ENCODE results near the gene SLC26A1.

The SLC26A1 gene

DNA sequence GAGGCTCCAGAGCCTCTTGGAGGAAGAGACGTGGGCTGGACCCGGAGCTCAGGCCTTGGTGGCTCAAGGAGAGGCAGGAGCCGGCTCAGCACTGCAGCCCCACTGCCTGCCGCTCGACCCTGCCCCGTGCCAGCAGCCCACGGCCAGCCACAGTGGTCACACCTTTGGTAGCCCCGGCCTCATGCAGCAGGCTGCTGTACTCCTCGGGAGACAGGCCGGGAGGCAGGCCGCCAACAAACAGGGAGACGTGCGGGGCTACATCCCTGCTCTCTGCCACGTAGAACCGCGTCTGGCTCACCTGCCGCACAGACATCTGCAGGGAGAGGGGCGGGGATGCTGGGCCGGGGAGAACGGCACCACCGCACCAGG, 27.5 kb downstream of the SLC26A1 start:
- TF ChIP-seq GATA3 (IDR thresholded peaks at IDR 0.05; ENCODE audit: low read depth, low read length): no peak
- no peak for TF ChIP-seq GATA2 (IDR thresholded peaks at IDR 0.05; ENCODE audit: low read depth, low read length)

DNA sequence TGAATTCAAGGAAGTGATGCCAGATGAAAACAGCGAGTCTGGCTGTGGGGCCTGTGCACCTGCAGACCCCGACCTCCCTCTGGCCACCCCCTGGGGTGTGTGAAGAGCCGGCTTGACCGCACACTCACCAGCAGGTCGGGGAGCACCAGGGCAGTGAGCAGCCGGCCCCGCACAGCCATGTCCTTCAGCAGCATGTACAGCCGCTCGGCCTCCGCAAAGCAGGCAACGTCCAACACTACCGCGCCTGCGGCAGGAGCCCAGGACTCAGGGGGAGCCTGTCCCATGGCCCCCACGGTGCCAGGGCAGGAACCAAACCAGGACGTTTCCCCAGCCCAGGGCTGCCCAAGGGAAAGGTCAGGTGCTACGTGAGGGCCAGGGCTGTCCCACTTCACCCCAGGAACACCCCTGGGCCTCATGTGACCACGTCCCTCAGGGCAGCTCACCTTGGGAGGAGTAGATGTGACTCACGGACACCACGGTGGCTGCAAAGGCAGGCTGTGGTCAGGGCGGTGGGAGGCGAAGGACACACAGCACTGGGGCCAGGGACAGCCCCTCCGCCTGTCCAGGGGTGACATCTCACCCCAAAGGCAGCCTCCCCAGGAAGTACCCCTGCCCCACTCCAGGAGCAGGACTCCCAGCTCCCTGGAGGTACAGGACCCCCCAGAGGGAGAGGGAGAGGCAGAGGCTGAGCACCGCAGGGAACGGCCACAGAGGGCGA, 28.0 kb downstream of the SLC26A1 start:
- TF ChIP-seq GATA2 (IDR thresholded peaks at IDR 0.05; ENCODE audit: low read depth, low read length): no peak
- no peak for TF ChIP-seq GATA3 (IDR thresholded peaks at IDR 0.05; ENCODE audit: low read depth, low read length)

DNA sequence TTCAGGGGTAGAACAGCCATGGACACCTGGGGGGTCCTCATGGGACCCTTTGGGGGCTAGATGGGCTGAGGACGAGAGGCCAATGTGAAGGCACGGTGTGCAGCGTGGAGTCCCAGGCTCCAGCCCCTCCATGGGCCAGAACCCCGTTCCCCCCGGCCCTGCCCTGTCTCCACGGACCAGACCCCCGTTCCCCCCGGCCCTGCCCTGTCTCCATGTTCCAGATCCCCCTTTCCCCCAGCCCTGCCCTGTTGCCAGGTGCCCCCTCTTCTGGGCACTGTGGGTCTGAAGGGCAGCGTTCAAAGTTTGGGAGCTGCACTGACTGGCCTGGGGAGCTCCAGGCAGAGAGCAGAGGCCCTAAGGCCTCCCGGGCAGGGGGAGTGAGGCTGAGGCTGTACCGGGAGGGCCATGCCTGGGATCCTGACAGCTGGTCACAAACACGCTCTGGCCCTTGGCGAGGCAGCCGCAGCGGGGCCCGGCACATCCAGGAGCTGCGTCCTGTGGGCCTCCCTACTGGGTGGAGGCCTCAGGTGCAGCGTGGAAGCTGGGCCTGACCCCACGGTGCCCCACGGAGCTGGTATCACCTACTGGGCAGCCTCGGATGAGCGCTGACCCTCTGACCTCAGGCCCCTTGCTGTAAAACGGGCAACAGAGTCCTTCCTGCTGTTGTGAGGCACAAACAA, 28.7 kb downstream of the SLC26A1 start:
- TF ChIP-seq GATA2 (IDR thresholded peaks at IDR 0.05; ENCODE audit: low read depth, low read length): no peak
- TF ChIP-seq GATA3 (IDR thresholded peaks at IDR 0.05; ENCODE audit: low read depth, low read length): no peak

- no peak for TF ChIP-seq GATA3 (IDR thresholded peaks at IDR 0.05; ENCODE audit: low read depth, low read length)
- TF ChIP-seq GATA2 (IDR thresholded peaks at IDR 0.05; ENCODE audit: low read depth, low read length): no peak
Observed at GRCh38 chr4:963276-964225, 29.7 kb downstream of the SLC26A1 start.

DNA sequence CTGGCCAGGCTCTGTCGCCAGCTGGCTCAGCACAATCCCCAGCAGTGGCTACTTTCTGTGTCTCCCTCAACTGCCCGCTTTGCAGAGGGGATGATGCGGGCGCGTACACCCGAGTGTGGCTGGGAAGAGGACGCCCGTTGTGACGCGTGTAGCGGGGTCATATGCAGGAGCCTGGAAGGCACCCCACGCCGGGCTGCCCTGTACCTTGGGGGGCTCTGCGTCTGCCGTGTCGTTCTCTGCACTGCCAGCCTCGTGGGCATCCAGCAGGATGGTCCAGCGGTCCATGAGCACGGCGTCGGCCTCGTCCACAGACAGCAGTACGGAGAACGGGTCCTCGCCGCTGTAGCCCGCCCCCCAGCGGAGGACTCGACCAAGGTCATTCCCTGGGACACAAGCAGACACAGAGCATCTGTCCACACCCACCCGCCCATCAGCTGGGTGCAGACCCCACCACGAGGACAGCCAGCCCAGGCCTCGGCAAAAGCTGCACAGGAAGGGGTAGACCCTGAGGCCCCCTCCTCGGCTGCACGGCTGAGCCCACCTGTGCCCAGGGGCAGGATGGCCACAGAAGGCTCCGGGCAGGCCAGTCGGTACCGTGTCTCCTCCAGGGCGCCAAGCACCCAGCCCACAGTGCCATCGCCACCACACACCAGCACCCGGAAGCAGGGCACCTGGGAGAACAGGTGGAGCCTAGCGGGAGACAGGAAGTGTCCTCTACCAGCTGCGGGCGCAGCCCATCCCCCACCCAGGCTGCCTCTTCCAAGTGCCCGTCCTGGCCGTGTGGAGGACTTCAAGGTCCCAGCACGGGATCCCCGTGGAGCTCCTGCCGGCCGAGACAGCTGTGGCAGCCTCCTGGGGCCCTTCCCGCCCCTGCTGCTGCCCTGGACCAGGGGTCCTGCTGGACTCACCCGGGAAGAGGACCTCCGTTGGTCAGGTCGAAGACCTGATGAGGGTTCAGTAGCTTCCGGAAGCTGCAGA, 30.7 kb downstream of the SLC26A1 start:
- no peak for TF ChIP-seq GATA2 (IDR thresholded peaks at IDR 0.05; ENCODE audit: low read depth, low read length)
- no peak for TF ChIP-seq GATA3 (IDR thresholded peaks at IDR 0.05; ENCODE audit: low read depth, low read length)

- TF ChIP-seq GATA2 (IDR thresholded peaks at IDR 0.05; ENCODE audit: low read depth, low read length) (no peak), GATA3 (IDR thresholded peaks at IDR 0.05; ENCODE audit: low read depth, low read length) (no peak)
Observed at GRCh38 chr4:961351-962230, 31.6 kb downstream of the SLC26A1 start.

DNA sequence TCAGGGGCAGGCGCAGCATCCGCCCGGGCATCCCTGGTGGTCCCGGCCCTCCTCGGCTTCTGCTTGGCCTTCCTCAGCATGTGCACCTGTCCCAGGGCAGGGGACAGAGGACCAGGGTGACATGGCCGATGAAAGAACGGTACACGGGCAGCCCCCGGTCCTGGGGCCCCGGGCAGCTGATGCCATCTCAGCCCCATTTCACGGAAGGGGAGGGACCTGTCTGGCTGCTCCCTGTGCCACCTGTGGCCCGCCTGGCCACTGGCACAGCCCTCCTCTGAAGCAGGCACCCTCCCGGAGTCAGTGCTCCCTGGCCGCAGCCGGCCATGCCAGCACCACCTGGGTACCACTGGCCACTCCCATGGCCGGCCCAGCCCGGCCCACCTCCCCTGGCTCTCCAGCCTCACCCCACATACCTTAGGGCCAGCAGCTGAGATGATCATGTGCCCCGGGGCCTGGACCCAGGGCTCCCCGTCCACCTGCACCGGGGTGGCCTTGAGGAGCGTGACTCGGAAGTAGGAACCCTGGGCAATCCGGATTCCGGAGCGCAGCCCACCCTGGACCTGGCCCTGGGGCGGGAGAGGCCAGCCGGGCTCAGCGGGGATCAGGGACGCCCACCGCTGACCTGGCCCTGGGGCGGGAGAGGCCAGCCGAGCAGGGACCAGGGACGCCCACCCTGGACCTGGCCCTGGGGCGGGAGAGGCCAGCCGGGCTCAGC, 32.4 kb downstream of the SLC26A1 start:
- TF ChIP-seq GATA2 (IDR thresholded peaks at IDR 0.05; ENCODE audit: low read depth, low read length) (no peak), GATA3 (IDR thresholded peaks at IDR 0.05; ENCODE audit: low read depth, low read length) (no peak)

GRCh38 chr4:960140-960635, 33.0 kb downstream of the SLC26A1 start:
- TF ChIP-seq GATA3 (IDR thresholded peaks at IDR 0.05; ENCODE audit: low read depth, low read length) (no peak), GATA2 (IDR thresholded peaks at IDR 0.05; ENCODE audit: low read depth, low read length) (no peak)

- no peak for TF ChIP-seq GATA3 (IDR thresholded peaks at IDR 0.05; ENCODE audit: low read depth, low read length)
- no peak for TF ChIP-seq GATA2 (IDR thresholded peaks at IDR 0.05; ENCODE audit: low read depth, low read length)
Observed at GRCh38 chr4:959338-960139, 33.7 kb downstream of the SLC26A1 start.

DNA sequence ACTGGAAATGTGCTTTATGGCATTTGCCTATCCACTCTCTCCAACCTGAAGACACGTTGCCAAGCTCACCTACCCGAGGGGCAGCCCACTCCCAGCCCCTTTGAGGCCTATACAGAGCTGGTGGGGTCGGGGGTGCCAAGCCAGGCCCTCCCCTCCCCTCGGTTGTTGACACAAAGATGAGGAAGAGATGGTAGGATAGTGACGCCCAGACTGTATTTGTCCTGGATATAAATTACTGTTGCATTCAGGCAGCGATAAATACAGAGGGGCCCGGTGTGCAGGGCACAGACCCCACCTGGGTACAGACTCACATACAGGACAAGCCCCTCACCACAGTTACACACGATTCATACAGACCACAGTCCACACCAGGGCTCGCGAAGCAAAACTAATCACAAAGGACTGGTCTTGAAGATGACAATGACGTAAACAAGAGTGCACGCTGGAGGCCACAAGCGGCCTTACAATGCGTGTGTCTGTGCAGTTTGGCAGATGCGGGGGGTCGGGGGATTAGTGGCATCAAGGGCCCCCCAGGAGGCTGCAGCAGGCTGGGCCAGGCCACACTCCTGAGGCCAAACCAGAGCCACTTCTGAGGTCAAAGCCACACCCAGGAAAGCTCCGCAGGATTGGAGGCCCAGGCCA, 34.4 kb downstream of the SLC26A1 start:
- no peak for TF ChIP-seq GATA3 (IDR thresholded peaks at IDR 0.05; ENCODE audit: low read depth, low read length)
- no peak for TF ChIP-seq GATA2 (IDR thresholded peaks at IDR 0.05; ENCODE audit: low read depth, low read length)

- TF ChIP-seq GATA3 (IDR thresholded peaks at IDR 0.05; ENCODE audit: low read depth, low read length) (no peak), GATA2 (IDR thresholded peaks at IDR 0.05; ENCODE audit: low read depth, low read length) (no peak)
Observed at GRCh38 chr4:958314-958665, 34.9 kb downstream of the SLC26A1 start.

Measured in SH-SY5Y (cell line).